ENCODE data around the gene SAA4.
"Not testable (repeated sequence)": the region's sequence is repeated elsewhere in the genome, so short reads cannot be mapped to it uniquely, and the experiment has no call there.

Gene SAA4

GRCh38 chr11:18193010-18193409 lies 43.6 kb downstream of the SAA4 start:
- DNase-seq (ENCODE audit: low spot score): peak; percentile 42
- TF ChIP-seq, protein P1, sequence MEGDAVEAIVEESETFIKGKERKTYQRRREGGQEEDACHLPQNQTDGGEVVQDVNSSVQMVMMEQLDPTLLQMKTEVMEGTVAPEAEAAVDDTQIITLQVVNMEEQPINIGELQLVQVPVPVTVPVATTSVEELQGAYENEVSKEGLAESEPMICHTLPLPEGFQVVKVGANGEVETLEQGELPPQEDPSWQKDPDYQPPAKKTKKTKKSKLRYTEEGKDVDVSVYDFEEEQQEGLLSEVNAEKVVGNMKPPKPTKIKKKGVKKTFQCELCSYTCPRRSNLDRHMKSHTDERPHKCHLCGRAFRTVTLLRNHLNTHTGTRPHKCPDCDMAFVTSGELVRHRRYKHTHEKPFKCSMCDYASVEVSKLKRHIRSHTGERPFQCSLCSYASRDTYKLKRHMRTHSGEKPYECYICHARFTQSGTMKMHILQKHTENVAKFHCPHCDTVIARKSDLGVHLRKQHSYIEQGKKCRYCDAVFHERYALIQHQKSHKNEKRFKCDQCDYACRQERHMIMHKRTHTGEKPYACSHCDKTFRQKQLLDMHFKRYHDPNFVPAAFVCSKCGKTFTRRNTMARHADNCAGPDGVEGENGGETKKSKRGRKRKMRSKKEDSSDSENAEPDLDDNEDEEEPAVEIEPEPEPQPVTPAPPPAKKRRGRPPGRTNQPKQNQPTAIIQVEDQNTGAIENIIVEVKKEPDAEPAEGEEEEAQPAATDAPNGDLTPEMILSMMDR (IDR thresholded peaks at IDR 0.05; ENCODE audit: extremely low read depth, missing control alignments): no peak

DNA sequence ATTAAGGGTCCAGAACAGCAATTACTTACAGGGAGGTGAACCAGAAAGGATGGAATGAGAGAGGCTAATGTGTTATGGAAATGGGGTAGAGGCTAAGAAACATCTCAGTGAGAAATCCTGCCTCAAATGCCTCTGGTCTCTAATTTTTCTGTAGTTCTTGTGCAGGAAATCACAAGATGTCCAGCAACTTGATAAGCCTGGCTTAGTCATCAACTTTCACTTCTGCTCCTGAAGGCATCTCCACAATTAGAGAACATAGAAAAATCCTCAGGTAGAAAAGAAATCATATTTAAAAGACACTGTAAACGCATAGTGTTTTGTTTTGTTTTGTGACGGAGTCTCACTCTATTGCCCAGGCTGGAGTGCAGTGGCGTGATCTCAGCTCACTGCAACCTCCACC lies 45.2 kb downstream of the SAA4 start:
- TF ChIP-seq, protein P1 (IDR thresholded peaks at IDR 0.05; ENCODE audit: extremely low read depth, missing control alignments): no peak
- DNase-seq (ENCODE audit: low spot score): no peak

DNA sequence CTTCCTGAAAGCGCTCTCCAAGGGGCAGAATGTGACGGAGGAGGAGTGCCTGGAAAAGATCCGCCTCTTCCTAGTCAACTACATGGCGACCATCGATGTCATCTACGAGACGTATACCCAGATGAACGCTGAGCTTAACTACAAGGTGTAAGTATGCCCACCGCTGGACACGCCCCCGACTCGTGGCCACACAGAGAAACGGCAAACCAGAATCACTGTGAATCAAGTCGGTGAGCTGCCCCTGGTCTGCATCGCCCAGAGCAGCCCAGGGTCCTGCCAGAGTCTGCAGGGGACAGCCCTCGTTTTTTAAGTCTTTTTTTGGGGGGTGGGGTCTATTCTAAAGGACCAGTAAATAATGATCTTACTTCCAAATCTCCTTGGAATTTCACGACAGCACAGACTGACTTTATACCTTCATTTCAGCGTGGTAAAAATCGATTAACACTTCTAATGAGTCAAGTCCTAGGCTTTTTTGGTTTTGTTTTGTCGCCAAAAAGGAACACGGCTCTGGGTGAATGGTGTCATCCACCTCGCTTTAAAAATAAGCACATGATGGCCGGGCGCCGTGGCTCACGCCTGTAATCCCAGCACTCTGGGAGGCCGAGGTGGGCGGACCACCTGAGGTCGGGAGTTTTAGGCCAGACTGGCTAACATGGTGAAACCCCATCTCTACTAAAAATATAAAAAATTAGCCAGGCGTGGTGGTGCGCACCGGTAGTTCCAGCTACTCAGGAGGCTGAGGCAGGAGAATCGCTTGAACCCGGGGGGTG lies 46.9 kb downstream of the SAA4 start:
- DNase-seq (ENCODE audit: low spot score): not testable (repeated sequence)

- no peak for DNase-seq (ENCODE audit: low spot score)
- TF ChIP-seq, protein P1 (IDR thresholded peaks at IDR 0.05; ENCODE audit: extremely low read depth, missing control alignments): no peak
Observed at GRCh38 chr11:18188796-18189195, 47.8 kb downstream of the SAA4 start.

Measured in GM20000 (cell line).